Stimulated activated CD4-positive, alpha-beta T cell treated with anti-CD3 and anti-CD28 coated beads, Interleukin-2, amount 100 ng/mL, for 4 hours (primary cell): ENCODE measurements around the gene FAM168A.

Source experiments
- DNase-seq: peaks from one replicate; pipeline ENCODE4 v3.0.0-alpha.2; 2020; ENCODE audit warnings: low read depth

The FAM168A gene

DNA sequence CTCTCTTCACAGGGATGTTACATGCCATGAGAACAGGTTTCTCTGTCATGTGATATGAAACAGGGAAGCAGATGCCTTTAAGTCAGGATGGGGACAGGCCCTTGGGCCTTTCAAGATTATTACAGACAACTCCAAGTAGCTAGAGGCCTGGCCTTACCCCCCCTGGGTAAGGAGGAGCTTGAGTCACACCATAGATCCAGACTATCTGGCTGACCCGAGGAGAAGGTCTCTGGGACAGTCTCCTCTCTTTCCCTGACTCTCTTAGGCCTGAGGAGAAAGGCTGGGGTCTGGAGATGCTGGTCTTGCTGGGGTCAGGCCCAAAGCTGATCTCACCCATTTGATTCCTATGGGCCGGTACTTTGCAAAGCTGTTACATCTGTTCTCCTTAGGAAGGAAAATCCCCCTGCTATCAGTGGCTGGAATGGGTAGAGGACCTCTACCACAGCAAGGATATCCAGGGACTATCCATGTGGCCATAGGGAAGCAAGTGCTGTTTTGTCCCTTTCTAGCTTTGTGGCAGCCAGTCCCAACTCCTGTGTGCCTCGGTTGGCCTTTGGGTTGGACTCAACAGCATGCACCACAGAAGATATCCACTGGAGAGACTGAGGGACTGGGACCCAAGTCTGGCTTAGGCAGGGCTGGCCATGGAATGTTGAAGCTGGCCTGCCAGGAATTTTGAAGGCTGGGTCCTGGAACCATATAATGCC, 196.5 kb downstream of the FAM168A start:
- DNase-seq = no peak

DNA sequence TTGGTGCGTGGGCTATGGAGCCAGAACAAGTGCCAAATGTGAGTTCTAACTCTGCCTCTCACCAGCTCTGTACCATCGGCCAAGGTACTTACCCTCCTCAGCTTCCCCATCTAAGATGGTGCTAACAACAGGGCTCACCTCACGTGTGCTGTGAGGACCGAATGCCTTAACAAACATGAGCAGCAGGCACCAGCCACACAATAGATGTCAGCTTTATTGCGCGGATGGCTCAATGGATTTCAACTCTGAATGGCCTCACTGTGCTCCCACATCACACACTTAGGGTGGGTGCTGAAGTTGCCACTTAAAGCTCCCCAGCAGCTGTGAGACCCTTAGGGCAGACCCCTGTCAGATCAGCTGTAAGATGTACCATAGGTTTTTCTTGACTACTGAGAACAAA, 197.6 kb downstream of the FAM168A start:
- no peak for DNase-seq

DNA sequence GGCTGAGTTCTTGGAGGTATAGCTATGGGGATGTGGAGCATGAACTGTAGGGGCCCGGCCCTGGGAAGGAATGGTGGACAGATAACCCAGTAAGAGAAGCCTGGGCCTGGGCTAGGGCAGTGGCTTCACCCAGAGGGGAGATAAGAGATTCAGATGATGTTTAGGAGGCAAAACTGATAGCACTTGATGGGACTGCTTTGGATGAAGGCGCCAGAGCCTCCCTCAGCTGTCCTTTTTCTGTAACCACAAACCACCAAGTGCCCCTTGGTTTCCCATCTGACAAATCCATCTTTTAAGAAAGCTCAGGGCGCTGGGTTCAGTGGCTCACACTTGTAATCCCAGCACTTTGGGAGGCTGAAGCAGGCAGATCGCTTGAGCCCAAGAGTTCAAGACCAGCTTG, 198.3 kb downstream of the FAM168A start:
- DNase-seq = no peak

DNA sequence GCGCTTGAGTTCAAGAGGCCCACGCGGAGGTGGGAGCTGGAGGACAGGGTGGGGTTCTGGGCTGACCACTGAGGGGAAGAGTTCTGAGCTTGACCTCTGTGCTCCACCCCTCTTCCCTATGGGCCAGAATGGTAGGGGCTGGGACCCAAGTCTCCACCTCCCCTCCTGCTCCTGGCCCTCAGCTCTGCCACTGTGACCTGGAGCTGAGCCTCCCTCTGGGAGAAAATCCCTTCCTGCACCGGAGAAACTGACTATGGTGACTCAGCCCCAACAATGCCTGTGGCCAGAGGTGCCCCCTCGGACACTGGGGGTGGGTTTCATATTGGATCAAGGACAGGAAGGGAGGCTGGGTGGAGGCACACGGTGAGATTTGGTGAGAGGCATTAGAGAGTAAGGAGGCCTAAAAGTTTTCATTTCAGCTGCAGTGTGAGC, 198.7 kb downstream of the FAM168A start:
- DNase-seq = no peak

DNA sequence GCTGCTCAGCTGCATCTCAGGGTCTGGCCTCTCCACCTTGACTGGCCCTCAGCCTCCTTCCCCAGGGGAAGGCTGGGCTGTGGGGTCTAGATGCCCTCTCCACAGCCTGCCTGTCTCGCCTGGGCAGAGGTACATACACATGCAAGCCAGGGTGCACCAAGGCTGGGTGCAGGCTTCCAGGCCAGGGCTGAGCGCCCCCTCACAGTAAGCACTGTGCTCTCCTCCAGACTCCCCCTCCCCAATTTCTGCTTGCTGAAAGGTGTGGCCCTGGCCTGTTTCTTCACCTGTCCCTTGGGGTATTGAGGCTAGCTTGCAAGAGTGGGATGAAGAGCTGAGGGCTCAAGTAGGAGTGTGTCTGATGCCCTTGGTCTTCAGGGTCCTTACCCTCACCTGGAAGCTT, 199.2 kb downstream of the FAM168A start:
- DNase-seq = no peak

DNA sequence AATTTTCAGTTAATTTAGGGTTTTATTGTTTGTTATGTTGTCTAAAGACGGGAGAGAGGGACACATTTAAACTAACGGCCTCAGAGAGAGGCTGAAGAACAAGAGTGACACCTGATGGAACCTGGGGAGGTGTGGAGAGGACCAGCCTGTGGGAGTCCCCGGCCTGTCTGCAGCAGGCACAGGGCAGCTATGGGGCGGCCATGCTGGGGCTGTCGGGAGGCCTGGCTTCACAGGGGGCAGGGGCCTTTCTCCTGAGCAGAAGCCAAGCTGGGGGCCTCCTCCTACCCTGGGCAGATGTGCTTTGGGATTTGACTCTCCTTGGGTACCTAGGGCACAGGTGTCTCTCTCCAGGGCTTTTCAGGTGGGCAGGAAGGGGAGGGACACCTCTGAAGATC, 199.8 kb downstream of the FAM168A start:
- no peak for DNase-seq

DNA sequence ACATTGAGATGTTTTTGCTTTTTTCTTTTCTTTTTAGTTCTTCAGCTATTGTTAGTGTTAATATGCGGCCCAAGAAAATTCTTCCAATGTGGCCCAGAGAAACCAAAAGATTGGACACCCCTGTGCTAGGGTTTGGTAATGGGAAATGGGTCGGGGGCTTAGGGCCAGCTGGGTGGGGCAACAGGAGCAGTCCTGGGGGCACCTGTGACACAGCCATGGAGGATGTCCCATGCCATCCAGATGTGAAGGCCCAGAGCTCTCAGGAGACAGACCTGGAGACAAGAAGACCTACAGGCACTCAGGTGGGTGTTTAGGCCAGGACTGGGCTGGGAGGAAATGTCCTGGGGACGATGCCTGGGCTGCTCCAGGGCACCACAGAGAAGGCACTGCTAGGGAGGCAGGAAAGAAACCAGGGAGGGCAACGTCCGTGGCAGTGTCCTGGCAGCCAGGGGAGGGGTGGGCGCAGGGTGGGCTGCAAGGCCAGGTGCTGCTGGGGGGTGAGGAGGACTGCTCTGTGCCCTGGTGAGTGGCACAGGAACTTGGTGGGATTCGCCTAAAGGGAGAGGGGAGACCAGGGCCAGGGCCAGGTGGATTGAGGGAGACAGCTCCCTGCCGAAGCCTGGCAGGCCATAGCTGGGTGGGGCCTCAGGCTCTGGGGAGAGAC, 200.3 kb downstream of the FAM168A start:
- DNase-seq = no peak

DNA sequence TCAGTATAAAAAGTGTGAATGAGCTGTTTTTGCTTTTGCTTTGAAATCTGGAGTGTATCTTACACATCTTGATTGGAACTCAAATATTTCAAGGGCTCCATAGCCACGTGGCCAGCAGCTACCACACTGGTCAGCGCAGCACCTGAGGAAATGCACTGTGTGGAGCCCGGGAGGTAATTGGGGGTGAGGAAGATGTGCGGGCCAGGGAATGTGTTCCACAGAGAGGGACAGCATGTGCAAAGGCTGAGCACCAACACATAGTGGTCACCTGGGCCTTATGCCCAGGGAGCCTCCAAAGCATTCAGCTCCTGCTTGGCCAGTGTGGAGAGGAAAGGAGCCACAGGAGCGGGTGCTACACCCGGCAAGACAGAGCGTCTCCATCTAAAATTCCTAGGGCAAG, 200.9 kb downstream of the FAM168A start:
- no peak for DNase-seq

DNA sequence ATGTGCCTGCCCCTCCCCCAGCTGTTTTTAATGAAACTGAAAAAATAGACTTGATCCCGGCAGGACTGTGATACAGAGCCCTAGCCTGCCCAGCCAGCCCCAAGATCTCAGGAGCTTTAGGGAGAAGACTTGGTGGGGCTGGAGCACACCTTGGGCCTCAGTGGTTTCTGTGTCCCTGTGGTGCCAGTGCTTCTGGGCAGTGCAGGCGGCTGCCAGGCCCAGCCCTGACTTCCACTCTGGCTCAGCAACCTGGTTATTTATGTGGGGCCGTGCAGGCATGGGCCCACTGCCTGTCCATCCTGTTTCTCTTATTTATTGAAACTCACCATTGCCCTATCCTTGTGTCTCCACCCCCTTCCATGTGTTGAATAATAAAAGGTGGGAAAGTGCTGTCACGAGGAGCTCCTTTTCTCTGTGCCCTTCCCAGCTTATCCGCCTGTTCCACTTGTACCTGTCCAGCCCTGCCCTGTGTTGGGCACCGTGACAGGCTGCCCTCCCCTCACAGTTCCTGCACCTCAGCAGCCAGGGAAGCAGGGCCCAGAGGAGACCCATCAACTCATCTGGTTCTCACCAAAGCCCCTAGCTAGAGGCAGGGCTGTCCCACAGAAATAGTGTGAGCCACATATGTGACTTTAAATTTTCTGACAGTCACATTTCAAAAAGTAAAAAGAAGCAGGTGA, 201.5 kb downstream of the FAM168A start:
- DNase-seq = no peak

DNA sequence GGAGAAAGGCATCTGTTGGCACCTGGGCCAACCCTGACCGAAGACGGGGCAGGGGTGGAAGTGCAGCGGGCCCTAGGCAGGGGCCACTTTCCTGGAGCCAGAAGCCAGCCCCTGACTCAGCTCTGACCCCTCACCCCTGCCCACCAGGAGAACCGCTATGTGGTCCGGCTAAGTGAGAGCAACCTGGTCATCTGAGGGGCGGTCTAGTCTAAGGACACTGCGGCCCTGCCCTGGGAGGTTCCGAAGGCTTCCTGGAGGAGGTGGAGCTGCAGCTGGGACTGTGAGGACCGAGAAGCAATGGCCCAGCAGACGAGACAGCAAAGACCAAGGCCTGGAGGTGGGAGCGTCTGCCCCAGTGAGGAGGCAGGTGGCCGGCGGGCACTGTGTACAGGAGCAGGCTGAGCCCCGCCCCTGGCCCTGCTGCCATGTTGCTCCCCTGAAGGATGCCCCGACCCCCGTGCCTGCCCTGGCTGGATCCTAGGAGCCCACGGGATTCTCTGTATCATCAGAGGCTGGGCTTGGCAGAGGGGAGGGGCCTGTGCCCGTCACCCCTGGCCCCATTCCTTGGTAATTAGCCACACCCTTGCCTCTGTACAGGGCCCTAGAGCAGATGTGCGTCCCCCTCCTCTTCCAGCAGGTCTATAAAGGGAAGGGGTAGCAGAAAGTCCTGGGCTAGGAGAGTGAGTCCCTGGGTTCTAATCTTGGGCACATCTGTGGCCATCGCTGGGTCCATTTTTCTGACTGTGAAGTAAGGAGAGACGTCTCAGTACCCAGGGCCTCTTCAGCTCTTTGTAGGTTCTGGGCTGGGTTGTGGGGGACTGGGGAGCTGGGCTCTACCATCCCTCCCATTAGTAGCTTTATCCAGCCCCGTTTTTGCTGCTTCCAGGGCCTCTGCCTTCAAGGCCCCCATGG, 202.4 kb downstream of the FAM168A start:
- DNase-seq = no peak

DNA sequence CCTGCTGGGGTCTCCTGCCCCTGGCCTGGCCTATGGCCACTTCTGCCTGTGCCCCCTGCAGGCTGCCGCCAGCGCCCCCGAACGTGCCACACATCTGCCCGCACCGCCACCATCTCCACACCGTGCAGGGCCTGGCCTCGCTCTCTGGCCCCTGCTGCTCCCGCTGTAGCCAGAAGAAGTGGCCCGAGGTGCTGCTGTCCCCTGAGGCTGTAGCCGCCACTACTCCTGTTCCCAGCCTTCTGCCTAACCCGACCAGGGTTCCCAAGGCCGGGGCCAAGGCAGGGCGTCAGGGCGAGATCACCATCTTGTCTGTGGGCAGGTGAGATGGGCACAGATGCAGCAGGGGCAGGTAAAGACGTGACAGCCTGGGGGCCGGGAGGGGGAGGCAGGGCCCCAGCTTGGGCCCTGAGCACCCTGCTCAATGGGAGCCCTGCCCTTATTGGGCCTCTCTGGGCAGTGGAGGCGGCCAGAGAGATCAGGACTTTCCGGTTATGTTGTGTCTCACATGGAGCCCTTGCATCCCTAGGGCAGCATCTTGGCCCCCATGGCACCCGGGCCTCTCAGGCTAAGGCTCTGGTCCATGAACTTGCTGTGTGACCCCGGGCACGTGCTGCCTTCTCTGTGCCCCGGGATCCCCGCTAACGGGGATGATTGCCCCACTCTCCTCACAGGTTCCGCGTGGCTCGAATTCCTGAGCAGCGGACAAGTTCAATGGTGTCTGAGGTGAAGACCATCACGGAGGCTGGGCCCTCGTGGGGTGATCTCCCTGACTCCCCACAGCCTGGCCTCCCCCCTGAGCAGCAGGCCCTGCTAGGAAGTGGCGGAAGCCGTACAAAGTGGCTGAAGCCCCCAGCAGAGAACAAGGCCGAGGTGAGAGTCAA, 203.3 kb downstream of the FAM168A start:
- no peak for DNase-seq

DNA sequence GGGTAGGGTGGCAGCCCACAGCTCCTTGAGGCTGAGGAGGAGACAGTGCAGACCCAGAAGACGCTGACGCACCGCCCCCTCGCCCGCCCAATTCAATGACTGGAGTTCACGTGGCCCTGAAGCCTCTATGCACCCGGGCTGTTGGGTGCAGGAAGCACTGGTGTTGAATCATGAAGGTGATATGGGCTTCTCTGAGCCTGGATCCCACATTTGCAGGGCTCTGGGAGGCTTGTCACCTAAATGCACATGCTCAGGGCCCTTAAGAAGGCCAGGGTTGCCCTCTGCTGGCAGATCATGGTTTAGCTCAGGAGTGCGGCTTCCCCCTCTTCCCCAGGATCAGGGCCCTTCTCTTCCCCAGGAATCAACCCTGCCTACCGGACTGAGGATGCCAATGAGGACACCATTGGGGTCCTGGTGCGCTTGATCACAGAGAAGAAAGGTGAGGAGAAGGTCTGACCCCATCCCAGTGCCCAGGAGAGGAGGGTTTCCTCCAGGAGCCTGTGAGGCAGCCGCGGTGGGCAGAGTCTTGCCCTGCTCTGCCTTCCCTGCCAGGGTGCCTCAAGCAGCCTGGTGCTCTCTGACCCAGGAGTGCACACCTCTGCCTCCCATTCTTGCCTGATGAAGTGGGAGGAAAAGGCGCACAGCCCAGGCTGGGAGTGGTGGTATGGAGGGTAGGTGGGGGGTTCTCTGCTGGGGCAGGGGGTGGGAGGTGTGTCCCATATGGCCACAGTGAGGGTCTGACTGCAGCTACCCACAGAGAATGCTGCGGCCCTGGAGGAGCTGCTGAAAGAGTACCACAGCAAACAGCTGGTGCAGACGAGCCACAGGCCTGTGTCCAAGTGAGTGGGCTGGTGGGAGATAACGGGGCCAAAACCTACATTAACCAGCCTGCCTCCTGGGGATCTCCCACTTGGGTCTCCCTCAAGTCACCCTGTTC, 204.2 kb downstream of the FAM168A start:
- peak; percentile 47 for DNase-seq

DNA sequence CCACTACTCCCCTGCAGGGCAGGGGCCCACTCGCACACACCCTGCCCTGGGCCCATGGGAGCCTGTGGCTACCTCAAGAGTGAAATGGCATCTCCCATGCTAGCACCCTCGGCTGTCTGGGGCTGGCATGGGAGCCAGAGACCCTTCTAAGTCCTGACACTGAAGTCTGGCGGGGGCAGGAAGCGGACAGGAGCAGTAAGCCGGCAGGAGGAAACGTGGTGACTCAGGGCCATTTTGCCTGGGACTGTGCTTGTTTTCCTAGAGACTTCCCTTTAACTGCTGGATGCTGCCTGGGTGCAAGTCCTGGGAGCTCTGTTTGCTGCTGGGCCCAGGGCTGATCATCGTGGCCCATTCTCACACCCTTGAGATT, 204.9 kb downstream of the FAM168A start:
- DNase-seq = no peak

DNA sequence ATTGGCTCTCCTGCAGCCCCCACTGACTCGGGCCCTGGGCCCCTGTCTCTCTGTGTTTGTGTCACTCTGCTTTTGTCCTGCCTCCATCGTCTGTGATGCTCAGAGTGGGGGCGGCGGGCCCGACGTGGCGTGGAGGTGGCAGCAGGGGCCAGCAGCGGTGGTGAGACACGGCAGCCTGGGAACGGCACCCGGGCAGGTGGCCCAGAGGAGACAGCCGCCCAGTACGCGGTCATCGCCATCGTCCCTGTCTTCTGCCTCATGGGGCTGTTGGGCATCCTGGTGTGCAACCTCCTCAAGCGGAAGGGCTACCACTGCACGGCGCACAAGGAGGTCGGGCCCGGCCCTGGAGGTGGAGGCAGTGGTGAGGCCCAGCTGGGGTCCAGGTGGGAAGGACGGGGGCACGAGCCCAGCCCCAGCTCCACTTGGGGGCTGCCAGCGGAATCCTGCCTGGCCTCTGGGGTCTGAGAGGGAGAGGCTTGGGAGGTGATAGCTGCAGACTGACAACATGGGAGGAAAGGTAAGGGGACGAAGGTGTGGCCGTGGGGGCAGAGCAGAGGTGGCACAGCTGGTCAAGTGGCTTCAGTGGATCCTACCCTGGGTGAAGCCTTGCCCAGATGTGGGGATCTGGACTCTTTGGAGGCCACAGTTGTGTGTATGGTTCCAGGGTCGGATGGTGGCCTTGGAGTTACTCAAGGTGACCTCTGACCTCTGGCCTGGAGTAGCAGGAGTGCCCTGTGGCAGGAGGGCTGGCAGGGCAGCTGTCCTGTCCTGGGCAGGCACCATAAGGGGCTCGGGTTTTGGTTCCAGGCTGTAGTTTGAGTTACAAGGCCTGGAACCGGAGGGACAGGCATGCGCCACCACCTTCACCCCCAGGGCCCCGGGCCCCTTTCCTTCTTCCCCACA, 205.6 kb downstream of the FAM168A start:
- DNase-seq = no peak

DNA sequence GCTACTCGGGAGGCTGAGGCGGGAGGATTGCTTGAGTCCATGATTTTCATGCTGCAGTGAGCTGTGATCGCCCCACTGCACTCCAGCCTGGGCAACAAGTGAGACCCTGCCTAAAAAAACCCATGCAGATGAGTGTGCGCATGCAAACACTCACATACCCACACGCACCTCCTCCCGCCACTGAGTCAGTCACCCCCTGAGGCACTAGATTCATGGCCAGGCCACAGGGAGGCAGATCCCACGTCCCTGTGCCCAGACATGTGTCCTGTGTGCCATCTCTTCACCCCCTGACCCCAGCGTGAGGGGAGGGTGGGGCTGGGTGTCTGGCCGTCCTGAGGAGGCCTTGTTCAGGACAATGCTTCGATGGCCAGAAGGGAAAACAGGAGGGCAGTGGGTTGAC, 206.2 kb downstream of the FAM168A start:
- DNase-seq = no peak

DNA sequence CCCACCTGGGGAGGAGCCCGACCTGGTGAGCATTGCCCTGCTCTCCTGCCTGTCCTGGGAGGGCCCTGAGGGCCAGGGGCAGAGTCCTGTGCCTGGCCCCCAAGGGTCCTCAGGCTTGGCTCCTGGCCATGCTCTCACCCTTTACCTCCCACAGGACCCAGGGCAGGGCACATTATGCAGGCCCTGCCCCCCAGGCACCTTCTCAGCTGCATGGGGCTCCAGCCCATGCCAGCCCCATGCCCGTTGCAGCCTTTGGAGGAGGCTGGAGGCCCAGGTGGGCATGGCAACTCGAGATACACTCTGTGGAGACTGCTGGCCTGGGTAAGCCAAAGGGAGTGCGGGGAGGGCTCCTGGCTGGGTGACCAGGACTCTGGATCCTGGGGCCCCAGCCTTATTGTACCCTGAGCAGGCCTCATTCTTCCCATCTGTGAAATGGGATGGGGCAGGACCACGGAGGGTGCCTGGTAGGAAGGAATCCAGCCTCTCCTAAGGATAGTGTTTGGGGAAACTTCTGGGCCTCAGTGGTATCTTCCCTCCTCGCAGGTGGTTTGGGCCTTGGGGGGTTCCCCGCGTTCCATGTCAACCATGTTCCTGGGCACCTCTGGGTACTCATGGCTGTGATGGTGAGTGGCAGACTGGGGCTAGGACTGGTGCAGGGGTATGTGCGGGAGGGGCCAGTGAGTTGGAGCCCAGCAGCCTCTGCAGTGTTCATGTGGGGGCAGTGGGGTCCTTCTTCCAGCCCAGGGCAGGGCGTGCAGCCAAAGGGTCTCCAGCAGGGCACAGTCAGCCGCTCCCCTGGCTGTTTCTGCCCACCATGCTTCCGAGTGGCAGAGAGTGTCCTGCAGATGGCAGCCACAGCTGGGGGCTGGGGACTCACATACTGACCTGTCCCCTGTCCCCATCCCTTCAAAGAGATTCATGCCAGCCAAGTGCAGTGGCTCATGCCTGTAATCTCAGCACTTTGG, 207.0 kb downstream of the FAM168A start:
- no peak for DNase-seq

DNA sequence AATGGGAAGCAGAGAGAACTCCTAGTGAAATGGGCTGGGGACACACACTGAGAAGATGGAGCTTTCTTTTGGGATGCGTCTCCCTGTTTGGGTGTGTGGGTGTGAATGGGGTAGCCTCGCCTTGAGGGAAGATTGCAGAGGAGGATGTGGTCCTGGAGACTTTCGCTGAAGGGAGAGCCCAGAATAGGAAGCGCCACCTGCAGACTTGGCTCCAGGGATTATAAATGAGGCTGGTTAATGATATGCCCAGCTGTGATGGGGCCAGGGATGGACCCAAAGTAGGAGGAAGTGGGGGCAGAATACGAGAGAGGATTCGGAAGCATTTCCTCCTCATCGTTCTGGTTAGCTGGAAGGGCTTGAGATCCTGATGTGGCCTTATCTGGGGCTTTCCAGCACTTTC, 208.0 kb downstream of the FAM168A start:
- DNase-seq = no peak

DNA sequence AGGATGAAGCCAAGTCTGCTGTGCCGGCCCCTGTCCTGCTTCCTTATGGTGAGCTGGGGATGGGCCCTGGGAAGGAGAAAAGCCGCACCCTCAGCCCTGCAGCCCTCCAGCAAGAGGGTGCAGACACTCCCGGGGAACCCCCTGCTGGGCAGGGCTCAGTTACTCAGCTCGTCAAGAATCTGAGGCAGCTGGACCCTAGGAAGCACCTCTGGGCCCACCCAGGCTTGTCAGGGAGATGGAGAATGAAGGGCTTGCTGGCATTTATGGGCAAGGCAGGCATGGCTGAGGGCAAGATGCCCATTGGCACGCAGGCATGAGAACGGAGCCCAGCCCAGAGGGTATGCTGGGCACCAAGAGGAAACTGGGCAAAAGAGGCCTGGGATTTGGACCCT, 208.8 kb downstream of the FAM168A start:
- DNase-seq = no peak
